Coronary artery (tissue), 2 donors: ENCODE results near the gene GKN2.

Experiments
- DNase-seq: peaks from one replicate; pipeline ENCODE4 v3.0.0-alpha.2; 2017; ENCODE audit warnings: low spot score
- H3K27ac ChIP-seq, 2 donors: fragments of 200-600 bp; sonication (generic); one replicate each; pipeline ENCODE4 v1.5.1; 2016 to 2019
- H3K4me3 ChIP-seq: fragments of 200-600 bp; sonication (generic); 2 replicates; pipeline ENCODE4 v1.5.1; 2016; ENCODE audit warnings: mild to moderate bottlenecking, moderate library complexity
- CTCF ChIP-seq: fragments of 200-600 bp; sonication (generic); IDR thresholded peaks from one replicate; pipeline ENCODE4 v1.5.1; 2019; ENCODE audit warnings: antibody characterized with exemption

The GKN2 gene

GRCh38 chr2:68936889-68937288, 15.8 kb downstream of the GKN2 start:
- Histone ChIP-seq H3K27ac (no peak overlapping the region), H3K4me3 (no peak overlapping the region)
- TF ChIP-seq CTCF: no peak
- DNase-seq: no peak

- Histone ChIP-seq H3K4me3 (no peak overlapping the region), H3K27ac (peak overlapping the region in 1 of 2 donors; percentile 1)
- DNase-seq: no peak
- TF ChIP-seq CTCF: no peak
These were observed 16.3 kb downstream of the GKN2 start for GRCh38 chr2:68936427-68936826.

- no peak for DNase-seq
- H3K4me3 ChIP-seq: no peak overlapping the region
- no peak for TF ChIP-seq CTCF
- no peak overlapping the region for H3K27ac ChIP-seq
These were observed 17.2 kb downstream of the GKN2 start for GRCh38 chr2:68935471-68935870.

GRCh38 chr2:68934021-68934420, 18.7 kb downstream of the GKN2 start:
- H3K4me3 ChIP-seq: no peak overlapping the region
- DNase-seq: no peak
- no peak overlapping the region for H3K27ac ChIP-seq
- no peak for TF ChIP-seq CTCF

- TF ChIP-seq CTCF: no peak
- no peak for DNase-seq
- H3K27ac ChIP-seq: peak overlapping the region in 1 of 2 donors; percentile 47
- H3K4me3 ChIP-seq: no peak overlapping the region
These were observed 20.3 kb downstream of the GKN2 start for GRCh38 chr2:68932402-68932801.

GRCh38 chr2:68931799-68932198, 20.9 kb downstream of the GKN2 start:
- DNase-seq: no peak
- peak overlapping the region in 1 of 2 donors; percentile 47 for H3K27ac ChIP-seq
- no peak for TF ChIP-seq CTCF
- no peak overlapping the region for H3K4me3 ChIP-seq

- Histone ChIP-seq H3K27ac (peak overlapping the region in 1 of 2 donors; percentile 47), H3K4me3 (no peak overlapping the region)
- TF ChIP-seq CTCF: no peak
- DNase-seq: no peak
These were observed 21.5 kb downstream of the GKN2 start for GRCh38 chr2:68931149-68931711.
